Measurements from ENCODE around the gene SCUBE3. TPM values are rescaled to one million over a fixed set of nuclear protein-coding genes. Genes with fewer than 3 reads are reported as not detected.

SCUBE3 gene
- total RNA-seq, 6 donors from 2014 or later = under 0.01 to 1.2 (median 0.48) TPM

GRCh38 chr6:35194390-35194789 lies 19.4 kb upstream of the SCUBE3 start:
- TF ChIP-seq POLR2A (IDR thresholded peaks at IDR 0.05) (no peak), CTCF (IDR thresholded peaks at IDR 0.05) (no peak), EP300 (IDR thresholded peaks at IDR 0.05) (no peak), POLR2AphosphoS5 (IDR thresholded peaks at IDR 0.05) (no peak)
- ATAC-seq (ENCODE audit: low FRiP score in 2 of 2) = no peak
- H3K4me3 ChIP-seq = no peak overlapping the region
- no peaks in the 10 kb centered on the region for H3K9me3 ChIP-seq
- no peaks in the 10 kb centered on the region for H3K4me1 ChIP-seq
- 81 to 83% methylated on average over 5 of the region's 5 CpGs for WGBS, 2 donors
- H3K36me3 ChIP-seq = no peaks in the 10 kb centered on the region
- H3K27me3 ChIP-seq = no peaks in the 10 kb centered on the region
- DNase-seq = no peak
- H3K27ac ChIP-seq = no peak overlapping the region

DNA sequence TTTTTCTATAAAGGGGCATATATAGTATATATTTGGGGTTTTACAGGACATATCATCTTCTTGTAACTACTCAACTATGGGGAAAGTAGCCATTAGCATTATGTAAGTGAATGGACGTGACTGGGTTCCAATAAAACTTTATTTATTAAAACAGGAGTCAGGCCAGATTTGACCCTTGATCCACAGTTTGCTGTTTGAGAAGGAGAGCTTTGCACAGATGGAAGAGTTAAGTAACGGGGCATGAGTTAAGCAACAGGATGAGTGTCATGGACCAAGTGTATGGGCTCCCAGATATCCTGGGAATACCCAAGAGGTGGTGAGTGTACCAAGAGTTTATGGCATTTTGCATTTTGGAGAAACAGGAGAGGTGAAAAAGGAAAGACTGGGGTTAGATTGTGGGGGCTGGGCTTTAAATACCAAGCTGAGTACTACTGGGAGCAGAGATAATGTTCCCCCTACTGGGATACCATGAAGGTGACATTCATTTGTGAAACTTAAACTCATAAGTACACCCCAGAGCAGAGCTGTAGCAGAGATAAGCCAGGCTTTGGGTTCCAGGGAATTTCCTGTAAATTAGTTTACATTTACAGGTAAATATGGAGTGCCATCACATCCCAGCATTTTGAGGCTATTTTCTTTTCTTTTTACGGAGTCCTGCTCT lies 18.5 kb upstream of the SCUBE3 start:
- H3K4me3 ChIP-seq = no peak overlapping the region
- H3K36me3 ChIP-seq = no peaks in the 10 kb centered on the region
- 93 to 95% methylated on average over 3 of the region's 3 CpGs for WGBS, 2 donors
- no peaks in the 10 kb centered on the region for H3K4me1 ChIP-seq
- no peak for ATAC-seq (ENCODE audit: low FRiP score in 2 of 2)
- no peaks in the 10 kb centered on the region for H3K27me3 ChIP-seq
- no peak overlapping the region for H3K27ac ChIP-seq
- no peak for DNase-seq
- H3K9me3 ChIP-seq = no peaks in the 10 kb centered on the region
- TF ChIP-seq EP300 (IDR thresholded peaks at IDR 0.05) (no peak), POLR2A (IDR thresholded peaks at IDR 0.05) (no peak), POLR2AphosphoS5 (IDR thresholded peaks at IDR 0.05) (no peak), CTCF (IDR thresholded peaks at IDR 0.05) (no peak)

- no peak for TF ChIP-seq EP300 (IDR thresholded peaks at IDR 0.05)
- TF ChIP-seq POLR2A (IDR thresholded peaks at IDR 0.05) = no peak
- TF ChIP-seq CTCF (IDR thresholded peaks at IDR 0.05) = no peak
- no peak for TF ChIP-seq POLR2AphosphoS5 (IDR thresholded peaks at IDR 0.05)
- no peaks in the 10 kb centered on the region for H3K27me3 ChIP-seq
- no peaks in the 10 kb centered on the region for H3K9me3 ChIP-seq
- 76 to 83% methylated on average over 5 of the region's 5 CpGs for WGBS, 2 donors
- no peak overlapping the region for H3K27ac ChIP-seq
- no peaks in the 10 kb centered on the region for H3K36me3 ChIP-seq
- DNase-seq (no peak), ATAC-seq (ENCODE audit: low FRiP score in 2 of 2) (no peak)
- H3K4me1 ChIP-seq = peaks cover 0 to 4% (median 0%) of the 10 kb centered on the region in 4 donors
- no peak overlapping the region for H3K4me3 ChIP-seq
Measured at GRCh38 chr6:35197196-35197595, 16.6 kb upstream of the SCUBE3 start.

GRCh38 chr6:35199866-35200265 lies 13.9 kb upstream of the SCUBE3 start:
- Histone ChIP-seq H3K27me3 (no peaks in the 10 kb centered on the region), H3K4me3 (no peak overlapping the region), H3K4me1 (peaks cover 0 to 5% (median 0%) of the 10 kb centered on the region in 4 donors), H3K9me3 (no peaks in the 10 kb centered on the region), H3K36me3 (no peaks in the 10 kb centered on the region), H3K27ac (no peak overlapping the region)
- 88 to 93% methylated on average over 1 of the region's 2 CpGs for WGBS, 2 donors
- ATAC-seq (ENCODE audit: low FRiP score in 2 of 2) = no peak
- TF ChIP-seq POLR2A (IDR thresholded peaks at IDR 0.05) (no peak), EP300 (IDR thresholded peaks at IDR 0.05) (no peak), POLR2AphosphoS5 (IDR thresholded peaks at IDR 0.05) (no peak), CTCF (IDR thresholded peaks at IDR 0.05) (no peak)
- no peak for DNase-seq

- WGBS, 2 donors = 61 to 85% methylated on average over 6 of the region's 6 CpGs
- peaks cover 0 to 5% (median 0%) of the 10 kb centered on the region in 4 donors for H3K4me1 ChIP-seq
- H3K36me3 ChIP-seq = no peaks in the 10 kb centered on the region
- no peak for TF ChIP-seq CTCF (IDR thresholded peaks at IDR 0.05)
- TF ChIP-seq POLR2AphosphoS5 (IDR thresholded peaks at IDR 0.05) = no peak
- no peak for TF ChIP-seq POLR2A (IDR thresholded peaks at IDR 0.05)
- TF ChIP-seq EP300 (IDR thresholded peaks at IDR 0.05) = no peak
- no peak overlapping the region for H3K4me3 ChIP-seq
- H3K27me3 ChIP-seq = no peaks in the 10 kb centered on the region
- ATAC-seq (ENCODE audit: low FRiP score in 2 of 2) = peak in 1 of 2 donors; percentile 67
- DNase-seq = no peak
- no peaks in the 10 kb centered on the region for H3K9me3 ChIP-seq
- H3K27ac ChIP-seq = no peak overlapping the region
Measured at GRCh38 chr6:35202066-35202546, 11.7 kb upstream of the SCUBE3 start.
